ENCODE data around the gene QRFPR.
"Not testable (repeated sequence)": the region's sequence is repeated elsewhere in the genome, so short reads cannot be mapped to it uniquely, and the experiment has no call there.

Gene QRFPR

GRCh38 chr4:121344098-121344497 is 36.7 kb downstream of the QRFPR start:
- DNase-seq (ENCODE audit: low read depth), result no peak
- H3K4me3 ChIP-seq (ENCODE audit: low read depth, low read length), result no peak overlapping the region

- no peak for DNase-seq (ENCODE audit: low read depth)
- no peak overlapping the region for H3K4me3 ChIP-seq (ENCODE audit: low read depth, low read length)
Measured at GRCh38 chr4:121340247-121340646, 40.6 kb downstream of the QRFPR start.

GRCh38 chr4:121339824-121340223 is 41.0 kb downstream of the QRFPR start:
- DNase-seq (ENCODE audit: low read depth), result no peak
- H3K4me3 ChIP-seq (ENCODE audit: low read depth, low read length), result no peak overlapping the region

GRCh38 chr4:121339307-121339706 is 41.5 kb downstream of the QRFPR start:
- H3K4me3 ChIP-seq (ENCODE audit: low read depth, low read length), result no peak overlapping the region
- no peak for DNase-seq (ENCODE audit: low read depth)

- DNase-seq (ENCODE audit: low read depth), result no peak
- no peak overlapping the region for H3K4me3 ChIP-seq (ENCODE audit: low read depth, low read length)
Measured at GRCh38 chr4:121338518-121338917, 42.3 kb downstream of the QRFPR start.

GRCh38 chr4:121336706-121337105 is 44.1 kb downstream of the QRFPR start:
- no peak overlapping the region for H3K4me3 ChIP-seq (ENCODE audit: low read depth, low read length)
- DNase-seq (ENCODE audit: low read depth), result no peak

- H3K4me3 ChIP-seq (ENCODE audit: low read depth, low read length), result no peak overlapping the region
- DNase-seq (ENCODE audit: low read depth), result no peak
Measured at GRCh38 chr4:121330180-121330665, 50.6 kb downstream of the QRFPR start.

- DNase-seq (ENCODE audit: low read depth), result no peak
Measured at GRCh38 chr4:121326597-121326996, 54.2 kb downstream of the QRFPR start.

GRCh38 chr4:121324331-121324730 is 56.5 kb downstream of the QRFPR start:
- DNase-seq (ENCODE audit: low read depth), result no peak
- no peak overlapping the region for H3K4me3 ChIP-seq (ENCODE audit: low read depth, low read length)

More at GRCh38 chr4:121326597-121326996, 54.2 kb downstream of the QRFPR start:
- no peak overlapping the region for H3K4me3 ChIP-seq (ENCODE audit: low read depth, low read length)

GRCh38 chr4:121321466-121321865 is 59.4 kb downstream of the QRFPR start:
- no peak overlapping the region for H3K4me3 ChIP-seq (ENCODE audit: low read depth, low read length)
- DNase-seq (ENCODE audit: low read depth), result no peak

- no peak for DNase-seq (ENCODE audit: low read depth)
- H3K4me3 ChIP-seq (ENCODE audit: low read depth, low read length), result no peak overlapping the region
Measured at GRCh38 chr4:121316091-121316490, 64.7 kb downstream of the QRFPR start.

GRCh38 chr4:121313430-121313829 is 67.4 kb downstream of the QRFPR start:
- H3K4me3 ChIP-seq (ENCODE audit: low read depth, low read length); DNase-seq (ENCODE audit: low read depth): not testable (repeated sequence)

- H3K4me3 ChIP-seq (ENCODE audit: low read depth, low read length), result no peak overlapping the region
- DNase-seq (ENCODE audit: low read depth), result no peak
Measured at GRCh38 chr4:121308828-121309227, 72.0 kb downstream of the QRFPR start.

GRCh38 chr4:121308328-121308663 is 72.5 kb downstream of the QRFPR start:
- H3K4me3 ChIP-seq (ENCODE audit: low read depth, low read length), result no peak overlapping the region
- no peak for DNase-seq (ENCODE audit: low read depth)

GRCh38 chr4:121307445-121308327 is 73.1 kb downstream of the QRFPR start:
- H3K4me3 ChIP-seq (ENCODE audit: low read depth, low read length), result no peak overlapping the region
- DNase-seq (ENCODE audit: low read depth), result peak; percentile 19

- no peak for DNase-seq (ENCODE audit: low read depth)
Measured at GRCh38 chr4:121306931-121307330, 73.9 kb downstream of the QRFPR start.

GRCh38 chr4:121304893-121305292 is 75.9 kb downstream of the QRFPR start:
- H3K4me3 ChIP-seq (ENCODE audit: low read depth, low read length), result no peak overlapping the region
- DNase-seq (ENCODE audit: low read depth), result no peak

More at GRCh38 chr4:121306931-121307330, 73.9 kb downstream of the QRFPR start:
- H3K4me3 ChIP-seq (ENCODE audit: low read depth, low read length), result no peak overlapping the region

GRCh38 chr4:121299367-121299766 is 81.5 kb downstream of the QRFPR start:
- DNase-seq (ENCODE audit: low read depth), result no peak
- no peak overlapping the region for H3K4me3 ChIP-seq (ENCODE audit: low read depth, low read length)

- H3K4me3 ChIP-seq (ENCODE audit: low read depth, low read length), result no peak overlapping the region
- DNase-seq (ENCODE audit: low read depth), result no peak
Measured at GRCh38 chr4:121283319-121283718, 97.5 kb downstream of the QRFPR start.

- H3K4me3 ChIP-seq (ENCODE audit: low read depth, low read length), result no peak overlapping the region
- DNase-seq (ENCODE audit: low read depth), result no peak
Measured at GRCh38 chr4:121280425-121280824, 100.4 kb downstream of the QRFPR start.

GRCh38 chr4:121278811-121279368 is 101.9 kb downstream of the QRFPR start:
- H3K4me3 ChIP-seq (ENCODE audit: low read depth, low read length), result no peak overlapping the region
- DNase-seq (ENCODE audit: low read depth), result no peak

Data from skeletal muscle cell (primary cell).